G401.6 (cell line): ENCODE data around the gene UNC93A.
"Not testable (repeated sequence)": the region's sequence is repeated elsewhere in the genome, so short reads cannot be mapped to it uniquely, and the experiment has no call there.

Experiments used
- FAIRE-seq: peaks from 2 replicates; lab custom pipeline; 2012; peaks lifted over from hg19 to GRCh38; lab: Jason Lieb, UNC

Gene UNC93A

GRCh38 chr6:167290786-167291622 lies at the start of gene UNC93A:
UNC93A (plus strand) TSS chr6:167291315; CDS start chr6:167291490, 175 bp downstream.
- no peak for FAIRE-seq

- FAIRE-seq, result not testable (repeated sequence)
Observed at GRCh38 chr6:167241321-167242134, 49.6 kb upstream of the UNC93A start.

DNA sequence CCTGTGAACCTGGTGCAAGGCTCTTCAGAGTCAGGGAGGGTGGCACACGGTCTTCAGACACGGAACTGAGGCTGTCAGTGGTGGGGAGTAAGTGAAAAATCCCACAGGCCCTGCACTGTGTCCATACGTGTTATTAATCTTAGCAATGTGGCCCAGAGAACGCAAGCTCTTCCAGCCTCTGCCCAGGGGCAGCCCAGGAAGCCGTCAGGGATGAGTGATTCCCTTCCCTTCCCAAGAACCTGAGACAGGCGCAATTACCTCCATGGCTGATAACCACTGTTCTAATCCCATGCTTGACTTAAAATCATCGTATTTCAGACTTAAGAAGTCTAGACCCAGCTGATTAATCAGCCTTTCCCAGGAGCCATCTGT lies 49.0 kb upstream of the UNC93A start:
- not testable (repeated sequence) for FAIRE-seq

DNA sequence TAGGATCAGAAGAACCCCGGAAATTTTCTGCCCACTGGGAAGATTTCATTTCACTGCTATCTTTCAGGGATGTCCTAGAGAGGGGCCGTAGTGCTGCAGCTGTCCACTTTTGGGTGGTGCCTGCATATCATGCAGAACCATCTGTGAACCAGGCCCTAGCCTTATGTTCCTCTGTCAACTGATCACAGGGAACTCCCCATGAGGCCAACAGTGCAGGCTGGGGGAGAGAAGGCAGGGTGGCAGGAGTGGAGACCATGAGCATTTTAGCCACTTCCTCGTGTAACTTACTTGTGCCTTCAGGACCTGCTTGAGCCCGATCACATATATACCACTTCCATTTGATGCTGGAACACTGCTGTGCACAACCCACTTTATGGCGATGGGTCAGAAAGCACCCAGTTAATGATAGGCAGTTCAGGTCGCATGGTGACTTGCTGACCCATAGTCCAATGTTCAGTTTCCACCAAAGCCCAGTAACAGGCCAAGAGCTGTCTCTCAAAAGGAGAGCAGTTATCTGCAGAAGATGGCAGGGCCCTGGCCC lies 48.5 kb upstream of the UNC93A start:
- FAIRE-seq, result not testable (repeated sequence)

DNA sequence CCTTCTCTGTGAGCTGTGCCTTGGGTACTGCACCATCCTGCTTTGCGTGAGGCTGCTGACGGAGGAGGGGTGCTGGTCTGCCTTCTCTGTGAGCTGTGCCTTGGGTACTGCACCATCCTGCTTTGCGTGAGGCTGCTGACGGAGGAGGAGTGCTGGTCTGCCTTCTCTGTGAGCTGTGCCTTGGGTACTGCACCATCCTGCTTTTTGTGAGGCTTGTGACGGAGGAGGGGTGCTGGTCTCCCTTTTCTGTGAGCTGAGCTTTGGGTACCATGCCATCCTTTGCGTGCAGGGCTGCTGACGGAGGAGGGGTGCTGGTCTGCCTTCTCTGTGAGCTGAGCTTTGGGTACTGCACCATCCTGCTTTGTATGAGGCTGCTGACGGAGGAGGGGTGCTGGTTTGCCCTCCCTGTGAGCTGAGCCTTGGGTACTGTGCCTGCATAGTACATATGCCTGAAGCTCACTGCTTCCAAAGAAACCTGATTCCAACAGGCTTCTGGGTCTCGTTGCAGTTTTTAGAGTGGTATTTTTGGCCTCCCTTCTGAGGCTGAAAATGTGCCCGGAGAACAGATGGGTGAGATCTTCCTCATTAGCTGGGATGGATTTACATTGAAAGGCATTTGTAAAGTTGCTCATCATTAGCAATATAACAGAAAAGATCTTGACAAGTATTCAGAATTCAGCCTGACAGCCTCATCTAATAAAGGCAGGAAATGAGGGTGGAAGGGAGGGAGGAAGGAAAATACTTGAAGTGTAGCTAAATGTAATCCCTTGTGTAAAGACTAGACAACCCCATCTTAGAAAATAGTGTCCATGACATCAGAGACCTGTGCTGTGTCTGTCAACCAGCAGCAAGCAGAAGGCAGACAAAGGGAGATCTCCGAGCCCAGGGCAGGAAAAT lies 46.8 kb upstream of the UNC93A start:
- FAIRE-seq, result no peak

DNA sequence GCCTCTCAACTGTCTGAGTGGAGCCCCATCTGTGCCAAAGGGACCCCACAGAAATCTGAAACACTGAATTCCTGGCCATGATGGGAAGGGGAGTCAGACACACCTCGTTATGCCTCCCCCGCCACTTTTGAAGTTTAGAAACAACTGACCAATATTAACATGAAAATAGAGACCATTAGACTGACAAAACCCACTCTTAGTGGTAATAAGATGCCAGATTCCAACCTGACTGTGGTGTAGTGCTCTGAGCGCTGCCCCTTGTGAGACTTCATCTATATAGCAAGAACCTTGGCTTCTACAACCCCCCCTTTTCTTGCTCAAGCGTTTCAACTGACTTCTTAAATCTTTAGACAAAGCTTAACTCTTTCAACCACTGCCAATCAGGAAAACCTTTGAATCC lies 46.1 kb upstream of the UNC93A start:
- no peak for FAIRE-seq

GRCh38 chr6:167245591-167245990 lies 45.5 kb upstream of the UNC93A start:
- no peak for FAIRE-seq

- no peak for FAIRE-seq
Observed at GRCh38 chr6:167247814-167248595, 43.1 kb upstream of the UNC93A start.

DNA sequence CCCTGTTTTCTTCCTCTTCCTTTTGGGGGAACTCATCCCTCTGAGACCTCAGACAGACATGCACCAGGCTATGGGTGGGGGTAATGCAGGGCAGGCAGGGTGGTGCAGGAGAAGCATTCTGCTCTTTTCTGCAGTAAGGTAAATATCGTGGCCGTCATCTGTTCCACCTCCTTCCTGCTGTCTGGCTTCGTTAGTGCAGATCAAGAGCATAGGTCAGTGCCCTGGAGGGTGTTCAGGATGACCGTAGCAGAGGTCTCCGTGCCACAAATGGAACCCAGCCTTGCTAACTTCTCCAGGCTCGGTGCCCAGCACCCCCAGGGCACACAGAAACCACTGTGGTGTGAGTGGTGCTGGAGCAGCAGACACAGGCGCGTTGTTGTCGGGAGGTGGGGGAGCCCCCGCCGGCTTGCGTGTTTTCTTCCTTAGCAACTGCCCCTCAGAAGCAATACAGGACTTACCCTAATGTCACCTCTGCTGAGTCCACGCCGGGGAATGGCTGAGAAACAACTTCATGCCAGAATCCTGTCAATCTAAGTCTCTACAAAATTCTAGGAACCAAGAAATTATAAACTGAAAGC lies 42.1 kb upstream of the UNC93A start:
- not testable (repeated sequence) for FAIRE-seq

DNA sequence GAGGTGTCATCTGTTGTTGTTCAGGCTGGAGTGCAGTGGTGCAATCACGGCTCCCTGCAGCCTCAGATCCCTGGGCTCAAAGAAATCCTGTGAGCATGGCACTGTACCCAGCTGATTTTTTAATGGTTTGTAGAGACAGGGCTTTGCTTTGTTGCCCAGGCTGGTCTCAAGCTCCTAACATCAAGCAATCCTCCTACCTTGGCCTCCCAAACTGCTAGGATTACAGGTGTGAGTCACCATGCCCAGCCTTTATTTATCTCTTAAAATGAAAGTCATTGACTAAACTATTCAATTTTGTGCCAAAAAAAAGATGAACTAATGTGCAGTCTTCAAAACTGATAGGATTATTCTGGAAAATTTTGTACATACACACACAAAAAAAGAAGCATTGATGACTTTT lies 38.8 kb upstream of the UNC93A start:
- FAIRE-seq, result no peak

DNA sequence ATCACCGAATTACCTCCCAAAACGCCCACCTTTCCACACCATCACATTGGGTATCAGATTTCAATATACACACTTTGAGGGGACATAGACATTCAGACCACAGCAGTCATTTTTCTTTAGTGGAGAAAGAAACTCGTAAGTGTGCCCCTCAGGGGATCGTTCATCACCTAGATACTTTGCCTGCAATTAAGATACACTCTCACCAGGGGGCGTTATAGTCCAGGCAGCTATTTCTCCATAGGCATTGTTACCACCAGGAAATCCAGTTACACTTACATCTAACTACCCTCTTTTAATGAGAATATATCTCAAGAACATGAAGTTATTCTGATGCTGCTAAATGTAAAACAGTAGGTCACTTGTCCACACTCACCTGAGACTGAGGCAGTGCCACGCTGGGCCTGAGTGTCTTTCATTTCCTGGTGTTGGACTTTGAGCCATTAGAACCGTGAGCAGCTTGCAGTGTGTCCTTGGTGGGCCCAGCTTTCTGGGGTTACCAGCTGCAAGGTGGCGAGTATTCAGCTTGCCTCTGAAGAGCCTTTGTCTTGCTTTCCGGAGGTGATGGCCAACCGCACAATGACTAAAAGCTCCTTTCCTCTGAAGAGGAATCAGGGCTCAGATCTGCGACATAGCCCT lies 35.1 kb upstream of the UNC93A start:
- FAIRE-seq, result no peak

- FAIRE-seq, result no peak
Observed at GRCh38 chr6:167258646-167259045, 32.5 kb upstream of the UNC93A start.

GRCh38 chr6:167266057-167266829 lies 24.9 kb upstream of the UNC93A start:
- not testable (repeated sequence) for FAIRE-seq

GRCh38 chr6:167266830-167267555 lies 24.1 kb upstream of the UNC93A start:
- FAIRE-seq, result no peak

- not testable (repeated sequence) for FAIRE-seq
Observed at GRCh38 chr6:167267556-167267898, 23.6 kb upstream of the UNC93A start.

DNA sequence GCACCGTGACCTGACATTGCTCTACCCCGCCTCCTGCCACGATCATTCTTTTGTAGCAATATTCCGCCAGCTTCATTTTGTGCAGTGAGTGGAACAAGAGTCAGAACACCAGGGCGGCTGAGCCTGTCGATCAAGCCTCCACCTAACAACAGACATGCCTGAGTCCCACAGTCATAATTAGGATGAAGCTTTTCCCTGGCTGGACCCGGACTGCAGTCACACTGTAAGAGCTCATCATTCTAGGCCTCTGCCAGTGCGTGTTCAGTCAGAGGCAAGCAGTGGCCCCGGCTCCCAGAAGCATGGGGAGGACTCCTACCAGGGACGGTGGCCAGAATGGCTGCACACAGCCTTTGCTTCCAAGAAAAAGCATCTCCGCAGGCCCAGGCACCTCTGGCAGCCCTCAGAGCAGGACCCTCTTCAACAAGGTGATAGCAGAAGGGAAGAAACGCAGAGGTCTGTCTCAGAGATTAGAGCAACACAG lies 23.2 kb upstream of the UNC93A start:
- no peak for FAIRE-seq

GRCh38 chr6:167268683-167269280 lies 22.3 kb upstream of the UNC93A start:
- FAIRE-seq, result no peak
